Liver (tissue), 3 donors: ENCODE data around the gene HOXD11.

Experiments used
- ATF3 ChIP-seq: IDR thresholded peaks from 2 replicates; pipeline ENCODE4 v1.6.1; 2016; ENCODE audit warnings: antibody characterized with exemption
- CTCF ChIP-seq: fragments of 150-350 bp; IDR thresholded peaks from 2 replicates; pipeline ENCODE4 v1.5.1; 2017; ENCODE audit warnings: improper control_type of control experiment, low read depth, low read length; ENCODE audit not compliant: missing input control
- GABPA ChIP-seq, 2 donors: IDR thresholded peaks in 1 of 2; conservative IDR thresholded peaks in 1 of 2; 2 replicates each; pipeline ENCODE4 v1.6.1; 2016; ENCODE audit warnings: antibody characterized with exemption in 2 of 2, mild to moderate bottlenecking in 1 of 2, moderate library complexity in 1 of 2
- HNF4A ChIP-seq, 2 donors: conservative IDR thresholded peaks; 2 replicates each; pipeline ENCODE4 v1.6.1; 2016; ENCODE audit warnings: antibody characterized with exemption in 2 of 2, mild to moderate bottlenecking in 2 of 2
- JUND ChIP-seq, 2 donors: IDR thresholded peaks; 2 replicates each; pipeline ENCODE4 v1.6.1; 2016; ENCODE audit warnings: antibody characterized with exemption in 2 of 2
- MAX ChIP-seq: IDR thresholded peaks from 2 replicates; pipeline ENCODE4 v1.6.1; 2016; ENCODE audit warnings: antibody characterized with exemption
- RAD21 ChIP-seq, 2 donors: IDR thresholded peaks; 2 replicates each; pipeline ENCODE4 v1.6.1; 2016; ENCODE audit warnings: antibody characterized with exemption in 2 of 2, mild to moderate bottlenecking in 2 of 2
- REST ChIP-seq: IDR thresholded peaks from 2 replicates; pipeline ENCODE4 v1.6.1; 2016; ENCODE audit warnings: antibody characterized with exemption, mild to moderate bottlenecking
- RXRA ChIP-seq, 2 donors: IDR thresholded peaks; 2 replicates each; pipeline ENCODE4 v1.6.1; 2017 to 2018; ENCODE audit warnings: antibody characterized with exemption in 2 of 2, mild to moderate bottlenecking in 1 of 2
- SP1 ChIP-seq: IDR thresholded peaks from 2 replicates; pipeline ENCODE4 v1.6.1; 2018; ENCODE audit warnings: antibody characterized with exemption, mild to moderate bottlenecking
- TAF1 ChIP-seq: conservative IDR thresholded peaks from 2 replicates; pipeline ENCODE4 v1.6.1; 2016; ENCODE audit warnings: antibody characterized with exemption, mild to moderate bottlenecking
- YY1 ChIP-seq: IDR thresholded peaks from 2 replicates; pipeline ENCODE4 v1.6.1; 2016; ENCODE audit warnings: antibody characterized with exemption, mild to moderate bottlenecking
- ZBTB33 ChIP-seq: IDR thresholded peaks from 2 replicates; pipeline ENCODE4 v1.6.1; 2016; ENCODE audit warnings: antibody characterized with exemption
- donor health status: healthy.
- donor health status: healthy.

- TF ChIP-seq CTCF (no peak), ZBTB33 (no peak), RXRA (IDR thresholded peaks at IDR 0.05) (no peak), JUND (IDR thresholded peaks at IDR 0.05) (no peak), RAD21 (IDR thresholded peaks at IDR 0.05) (no peak), MAX (no peak), HNF4A (conservative IDR thresholded peaks at IDR 0.05) (no peak), REST (no peak), ATF3 (no peak), SP1 (no peak), YY1 (no peak), GABPA (IDR thresholded peaks at IDR 0.05 in 1 of 2, conservative IDR thresholded peaks at IDR 0.05 in 1 of 2) (no peak), TAF1 (no peak)
These were observed 10.2 kb downstream of the HOXD11 start for GRCh38 chr2:176117162-176117822.
